ENCODE data around the gene MIER1.

GRCh38 chr1:66951513-66951912 lies 26.7 kb downstream of the MIER1 start:
- TF ChIP-seq CTCF (IDR thresholded peaks at IDR 0.05) (no peak), POLR2A (IDR thresholded peaks at IDR 0.05) (no peak), POLR2AphosphoS5 (IDR thresholded peaks at IDR 0.05) (no peak), EP300 (IDR thresholded peaks at IDR 0.05) (no peak)

All from upper lobe of left lung (tissue), 4 donors.